HFF-Myc (cell line): ENCODE measurements around the gene VCL.

Experiments
- DNase-seq: peaks from one replicate; pipeline ENCODE4 v3.0.0-alpha.2; 2011; ENCODE audit warnings: low read depth; ENCODE audit errors: extremely low read depth
- H3K4me3 ChIP-seq: replicated peaks from 2 replicates; pipeline ENCODE4 v1.5.1; 2011; ENCODE audit warnings: low read depth, mild to moderate bottlenecking, control low read depth, low read length
- CTCF ChIP-seq: IDR thresholded peaks from 2 replicates; pipeline ENCODE4 v1.5.1; 2012; ENCODE audit warnings: mild to moderate bottlenecking, low read depth, low read length, control low read depth; ENCODE audit errors: missing control alignments

Gene VCL

DNA sequence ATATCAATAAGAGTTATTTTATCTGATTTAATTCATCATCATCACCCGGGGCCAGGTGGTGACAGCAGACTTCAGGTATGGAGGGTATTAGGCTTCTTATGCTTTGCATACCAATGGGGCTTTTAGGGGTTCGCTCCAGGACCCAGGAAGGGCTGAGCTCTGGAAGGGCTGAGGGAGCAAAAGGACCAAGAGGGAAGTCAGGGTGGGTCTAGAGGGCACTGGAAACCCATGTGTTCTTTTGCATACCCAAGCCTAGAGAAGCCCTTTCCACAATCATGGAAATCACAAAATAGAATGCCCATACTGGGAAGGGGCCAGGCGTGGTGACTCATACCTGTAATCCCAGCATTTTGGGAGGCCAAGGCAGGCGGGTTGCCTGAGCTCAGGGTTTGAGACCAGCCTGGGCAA, 30.9 kb upstream of the VCL start:
- no peak for DNase-seq
- H3K4me3 ChIP-seq = no peak overlapping the region
- no peak for TF ChIP-seq CTCF

- H3K4me3 ChIP-seq = no peak overlapping the region
- no peak for TF ChIP-seq CTCF
- no peak for DNase-seq
These were observed 30.4 kb upstream of the VCL start for GRCh38 chr10:73967544-73967943.

GRCh38 chr10:73968098-73968521, 29.8 kb upstream of the VCL start:
- H3K4me3 ChIP-seq = no peak overlapping the region
- no peak for TF ChIP-seq CTCF
- no peak for DNase-seq

- H3K4me3 ChIP-seq = no peak overlapping the region
- TF ChIP-seq CTCF = no peak
- DNase-seq = no peak
These were observed 28.6 kb upstream of the VCL start for GRCh38 chr10:73969224-73969841.

DNA sequence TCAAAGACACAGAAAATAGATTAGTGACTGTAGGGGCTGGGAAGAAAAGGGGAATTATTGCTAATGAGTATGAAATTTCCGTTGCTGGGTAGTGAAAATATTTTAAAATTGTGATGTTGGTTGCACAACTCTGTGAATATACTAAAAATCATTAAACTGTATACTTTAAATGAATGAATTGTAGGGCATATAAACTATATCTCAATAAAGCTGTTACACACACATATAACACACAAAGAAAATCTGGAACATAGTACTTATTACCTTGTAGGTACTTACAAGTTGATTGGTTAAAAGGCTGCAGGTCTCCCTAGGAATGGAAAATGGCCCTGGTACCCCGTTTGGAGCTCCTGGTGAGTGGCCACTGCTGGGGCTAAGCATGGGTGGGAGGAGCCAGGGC, 27.1 kb upstream of the VCL start:
- no peak overlapping the region for H3K4me3 ChIP-seq
- no peak for TF ChIP-seq CTCF
- no peak for DNase-seq

GRCh38 chr10:73971636-73972354, 26.1 kb upstream of the VCL start:
- TF ChIP-seq CTCF = no peak
- no peak for DNase-seq

DNA sequence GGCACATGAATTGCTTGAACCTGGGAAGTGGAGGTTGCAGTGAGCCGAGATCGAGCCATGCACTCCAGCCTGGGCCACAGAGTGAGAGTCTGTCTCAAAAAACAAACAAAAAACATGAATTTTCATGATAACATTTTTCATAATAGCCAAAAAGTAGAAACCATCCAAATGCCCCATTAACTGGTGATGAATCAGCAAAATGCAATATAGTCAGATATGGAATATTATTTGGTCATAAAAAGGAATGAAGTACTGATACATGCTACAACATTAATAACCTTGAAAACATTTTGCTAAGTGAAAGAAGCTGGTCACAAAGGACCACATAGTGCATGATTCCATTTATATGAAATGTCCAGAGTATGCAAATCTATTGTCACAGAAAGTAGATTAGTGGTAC, 24.5 kb upstream of the VCL start:
- H3K4me3 ChIP-seq = no peak overlapping the region
- no peak for DNase-seq
- no peak for TF ChIP-seq CTCF

More at GRCh38 chr10:73971636-73972354, 26.1 kb upstream of the VCL start:
- H3K4me3 ChIP-seq = no peak overlapping the region
